SK-N-SH treated with all-trans-retinoic acid at 6 μM for 48 hours (cell line): ENCODE measurements around the gene RBKS.

Experiments
- ISL1 ChIP-seq: fragments of 250-450 bp; sonication (Bioruptor Pico); IDR thresholded peaks from 2 replicates; pipeline ENCODE4 v2.1.2; 2022; ENCODE audit warnings: mild to moderate bottlenecking, moderate library complexity
- SNAI2 ChIP-seq: fragments of 250-450 bp; sonication (Bioruptor Pico); IDR thresholded peaks from 2 replicates; pipeline ENCODE4 v1.5.0; 2020; ENCODE audit warnings: mild to moderate bottlenecking, moderate library complexity
- TOX ChIP-seq: fragments of 250-450 bp; sonication (Bioruptor Pico); IDR thresholded peaks from 2 replicates; pipeline ENCODE4 v1.8.0; 2021; ENCODE audit warnings: mild to moderate bottlenecking, moderate library complexity, borderline replicate concordance
- ZFP3 ChIP-seq: fragments of 250-450 bp; sonication (Bioruptor Pico); IDR thresholded peaks from 2 replicates; pipeline ENCODE4 v1.5.0; 2020; ENCODE audit warnings: mild to moderate bottlenecking, moderate library complexity
- ZFP30 ChIP-seq: fragments of 450-650 bp; formaldehyde crosslinking; IDR thresholded peaks from 2 replicates; pipeline ENCODE4 v1.5.0; 2022; ENCODE audit warnings: mild to moderate bottlenecking, moderate library complexity

DNA sequence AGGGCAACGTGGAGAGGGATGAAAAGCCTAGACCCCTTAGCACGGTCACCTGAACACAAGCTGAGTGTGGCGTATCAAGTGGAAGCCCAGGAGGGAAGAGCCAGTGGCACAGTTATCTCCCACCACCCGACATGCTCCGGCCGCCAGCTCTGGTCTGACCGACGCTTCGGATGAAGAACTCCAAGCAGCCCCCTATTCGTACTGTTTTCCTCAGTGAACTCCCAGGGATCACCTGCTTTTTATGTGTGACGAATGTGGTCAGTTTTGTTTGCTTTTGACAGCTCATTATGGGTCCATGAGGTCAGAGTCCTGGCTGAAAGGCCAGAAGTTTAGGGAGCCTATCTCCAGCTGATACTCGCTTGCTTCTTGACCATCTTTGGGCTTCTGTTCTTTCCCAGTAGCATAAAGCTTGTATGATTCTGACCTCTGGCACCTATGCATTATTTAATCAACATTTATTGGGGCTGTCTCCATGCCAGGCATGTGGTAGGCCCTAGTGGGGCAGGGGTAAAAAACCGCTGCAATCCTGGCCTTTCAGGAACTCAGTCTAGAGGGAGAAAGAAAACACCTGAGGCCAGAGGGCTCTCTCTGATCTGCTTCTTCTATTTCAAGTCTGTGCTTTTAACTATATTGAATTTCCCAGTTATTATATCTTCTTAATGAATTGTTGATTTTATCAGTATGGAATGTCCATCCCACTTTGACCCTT is 151.7 kb downstream of the RBKS start:
- TF ChIP-seq TOX (CRISPR knock-in tag) (no peak), SNAI2 (no peak), ZFP3 (CRISPR knock-in tag) (no peak), ZFP30 (no peak), ISL1 (CRISPR knock-in tag) (no peak)
